ENCODE measurements around the gene CA10.

The CA10 gene

DNA sequence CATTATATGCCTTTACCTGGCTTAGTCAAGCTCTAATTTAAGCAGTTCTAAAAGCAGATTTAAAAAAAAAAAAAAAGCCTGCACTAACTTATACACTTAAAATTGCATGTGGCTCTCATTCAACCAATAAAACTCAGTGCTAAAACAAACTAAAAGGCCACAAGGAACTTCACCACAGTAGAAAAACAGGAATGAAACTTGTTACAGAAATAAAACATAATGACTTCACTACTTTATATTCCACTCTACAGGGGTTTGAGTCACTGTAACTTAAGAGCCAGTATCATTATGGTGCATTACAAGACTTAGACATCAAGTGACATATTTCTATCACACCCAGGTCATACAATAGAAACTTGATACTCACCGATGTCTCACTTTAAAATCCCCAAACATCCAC, 11.1 kb downstream of the CA10 start:
- peak; percentile 48 for DNase-seq (ENCODE audit: low read depth)

DNA sequence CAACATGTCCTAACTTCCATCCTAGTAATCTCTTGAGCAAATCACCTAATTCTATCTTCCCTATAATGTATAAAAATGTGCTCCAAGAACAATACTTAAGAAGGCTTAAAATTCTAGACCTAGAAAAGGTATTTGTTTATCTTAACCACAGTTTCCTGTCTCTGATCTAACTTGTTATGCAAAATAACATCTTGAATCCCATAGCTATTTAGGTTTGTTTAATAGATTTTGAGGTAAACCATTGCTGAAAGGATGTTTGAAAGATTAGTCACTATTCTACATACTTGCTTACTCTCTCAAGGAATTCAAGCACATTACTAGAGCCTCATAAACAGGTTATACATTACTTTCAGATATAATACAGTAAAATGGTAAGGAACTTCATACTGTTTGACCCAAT, 13.0 kb downstream of the CA10 start:
- peak; percentile 94 for DNase-seq (ENCODE audit: low read depth)

DNA sequence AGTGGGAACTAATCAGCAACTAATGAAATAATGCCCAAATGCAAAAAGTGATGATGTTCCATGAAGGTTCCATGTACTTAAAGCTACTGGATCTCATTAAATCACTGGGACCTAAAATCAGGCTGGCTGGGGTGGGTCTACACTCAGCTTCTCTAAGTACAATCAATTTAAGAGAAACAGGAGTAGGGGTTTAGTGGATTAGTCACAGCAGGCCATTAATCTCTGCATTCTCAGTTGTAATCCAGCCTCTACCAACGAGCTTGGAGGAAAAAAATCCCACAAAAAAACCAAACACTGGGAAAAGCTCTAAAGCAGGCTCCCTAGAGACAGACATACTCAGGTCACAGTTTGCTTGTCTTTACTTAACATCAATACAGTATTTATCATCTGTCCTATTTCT, 15.0 kb downstream of the CA10 start:
- no peak for DNase-seq (ENCODE audit: low read depth)

DNA sequence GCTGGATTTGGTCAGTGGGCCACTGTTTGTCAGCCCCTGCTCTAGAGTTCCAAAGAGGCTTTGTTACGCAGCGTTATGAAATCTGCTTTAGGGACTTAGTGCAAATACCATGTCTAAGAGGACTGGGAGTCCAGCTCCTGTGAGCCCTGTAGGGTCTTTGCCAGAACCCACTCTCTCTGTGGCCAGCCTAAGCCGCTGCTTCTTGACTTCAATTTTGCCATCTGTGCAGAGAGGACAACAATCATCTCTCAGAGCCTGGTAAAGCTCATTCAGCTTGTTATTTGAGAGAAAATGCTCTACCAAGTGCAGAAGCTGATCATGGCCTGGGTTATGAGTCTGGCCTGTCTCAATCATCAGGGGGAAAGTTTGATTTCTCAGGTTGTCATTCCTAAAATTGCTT, 17.9 kb downstream of the CA10 start:
- no peak for DNase-seq (ENCODE audit: low read depth)

DNA sequence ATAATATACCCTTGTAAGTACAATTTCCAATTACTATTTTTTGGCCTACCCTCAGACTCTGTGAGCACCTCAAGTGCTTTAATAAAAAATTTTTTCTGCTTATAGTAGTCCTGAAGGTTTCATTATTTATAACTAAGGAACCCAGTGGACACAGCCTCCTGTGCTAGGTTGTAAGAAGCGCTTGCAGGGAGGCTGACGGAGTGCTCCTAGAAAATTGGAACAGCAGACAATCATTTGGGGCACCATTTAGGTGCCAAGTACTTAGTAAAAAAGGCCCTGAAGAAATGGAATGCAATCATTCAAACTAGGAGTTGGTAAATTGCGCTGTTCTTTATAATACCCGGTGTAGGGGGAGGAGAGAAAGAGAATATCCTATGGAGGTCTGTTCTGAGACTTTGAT, 19.8 kb downstream of the CA10 start:
- no peak for DNase-seq (ENCODE audit: low read depth)

DNA sequence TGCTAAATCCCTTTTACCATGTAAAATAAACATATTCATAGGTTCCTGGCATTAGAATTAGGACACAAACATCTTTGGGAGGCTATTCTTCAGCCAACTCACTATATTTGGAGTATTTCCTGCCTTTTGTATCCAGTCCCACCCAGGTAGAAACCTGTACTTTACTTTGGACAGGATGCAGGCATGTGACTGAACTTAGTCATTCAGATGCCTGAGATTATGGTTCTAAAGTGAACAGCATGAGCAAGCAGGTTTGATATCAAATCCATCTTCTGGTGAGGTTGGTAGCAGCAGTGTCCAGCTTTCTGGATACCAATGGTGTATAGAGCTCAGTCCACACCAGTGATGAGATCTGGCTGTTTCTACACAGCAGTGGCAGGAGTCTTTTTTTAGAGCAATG, 20.2 kb downstream of the CA10 start:
- DNase-seq (ENCODE audit: low read depth) = no peak

DNA sequence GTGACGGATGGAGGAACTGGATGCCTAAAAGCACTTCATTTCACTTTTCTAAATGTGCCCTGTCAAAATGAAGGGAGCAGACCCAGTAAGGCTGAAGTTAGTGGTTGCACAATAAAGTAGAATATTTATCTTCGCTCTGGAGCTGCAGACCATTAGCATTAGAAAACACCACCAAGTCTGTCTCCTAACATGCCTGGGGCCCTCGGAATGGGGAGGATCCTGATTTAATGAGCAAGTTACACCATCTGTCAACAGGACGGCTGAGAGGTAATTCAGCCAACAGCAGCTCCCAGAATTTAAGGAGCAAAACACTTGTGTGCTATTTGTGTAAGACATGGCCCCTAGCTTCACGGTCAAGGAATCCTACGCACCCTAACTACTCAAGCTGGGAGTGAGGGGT, 22.3 kb downstream of the CA10 start:
- DNase-seq (ENCODE audit: low read depth) = no peak

DNA sequence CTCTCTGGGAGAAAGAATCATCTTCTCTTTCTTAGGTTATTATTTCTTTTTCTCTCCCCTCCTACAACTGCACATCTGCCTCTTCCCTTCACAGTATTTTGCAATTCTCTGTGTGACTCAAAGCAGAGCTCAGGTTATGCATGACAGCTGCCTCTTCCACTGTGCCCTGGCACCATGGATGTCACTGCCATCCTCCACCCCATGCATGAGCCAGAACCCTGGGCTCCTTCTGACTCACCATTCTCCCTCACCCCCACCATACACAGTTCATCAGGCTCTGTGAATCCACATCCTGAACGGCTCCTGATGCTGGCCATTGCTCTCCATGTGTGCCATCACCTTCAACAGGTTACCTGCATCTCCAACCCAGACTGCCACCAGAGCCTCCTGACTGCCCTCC, 23.9 kb downstream of the CA10 start:
- DNase-seq (ENCODE audit: low read depth) = peak; percentile 30

DNA sequence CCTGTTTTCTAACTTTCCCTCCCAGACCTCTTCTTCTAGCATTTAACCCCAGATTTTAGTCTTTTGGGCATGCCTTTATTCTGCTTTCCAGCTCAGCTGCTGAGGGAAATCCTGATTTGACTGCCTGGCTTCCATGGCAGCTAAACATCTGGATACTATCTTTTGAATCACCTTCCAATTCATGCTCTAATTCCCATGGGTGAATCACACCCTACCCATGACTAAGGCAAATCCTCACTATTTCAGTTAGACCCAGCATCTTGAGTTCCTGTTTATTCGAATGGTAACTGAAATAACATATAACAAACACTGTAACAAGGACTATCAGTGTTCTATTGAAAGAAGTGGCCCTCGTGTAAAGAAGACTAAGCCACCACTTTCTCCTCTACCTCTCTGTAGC, 29.8 kb downstream of the CA10 start:
- peak; percentile 78 for DNase-seq (ENCODE audit: low read depth)

DNA sequence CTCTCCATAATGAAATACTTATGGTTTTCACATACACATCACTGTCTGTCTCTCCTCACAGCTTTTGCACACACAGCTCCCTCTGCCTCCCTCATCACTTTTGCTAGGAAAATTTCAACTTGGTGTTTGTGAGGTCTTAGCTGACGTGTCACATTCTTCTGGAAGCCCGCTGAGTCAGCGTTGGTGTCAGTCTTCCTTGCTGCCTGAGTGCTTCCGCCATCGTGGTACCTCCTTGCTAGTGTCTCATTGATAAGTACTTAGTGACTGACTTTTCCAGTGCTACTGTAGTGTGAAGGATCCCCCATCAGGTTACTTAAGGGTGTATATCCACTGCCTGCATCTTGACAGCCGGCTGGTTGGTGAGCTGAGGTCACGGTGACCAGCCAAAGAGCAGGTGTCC, 33.5 kb downstream of the CA10 start:
- no peak for DNase-seq (ENCODE audit: low read depth)

DNA sequence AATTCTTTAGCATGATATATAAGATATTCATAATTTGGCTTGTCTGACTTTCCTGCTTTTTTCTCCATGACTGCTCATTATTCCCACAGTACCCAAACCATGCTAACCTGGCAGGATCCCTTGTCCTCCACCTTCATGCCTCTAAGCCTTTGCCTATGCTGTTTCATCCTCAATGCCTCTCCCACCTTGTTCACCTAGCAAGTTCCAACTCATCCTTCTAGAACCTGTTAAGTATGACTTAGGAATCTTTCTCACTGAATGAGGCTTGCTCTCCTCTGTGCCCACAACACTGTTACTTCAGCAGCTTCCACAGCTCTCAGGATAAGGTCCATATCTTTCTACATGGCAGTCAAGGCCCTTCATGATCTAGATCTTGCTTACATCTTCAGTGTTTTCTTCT, 34.0 kb downstream of the CA10 start:
- no peak for DNase-seq (ENCODE audit: low read depth)

DNA sequence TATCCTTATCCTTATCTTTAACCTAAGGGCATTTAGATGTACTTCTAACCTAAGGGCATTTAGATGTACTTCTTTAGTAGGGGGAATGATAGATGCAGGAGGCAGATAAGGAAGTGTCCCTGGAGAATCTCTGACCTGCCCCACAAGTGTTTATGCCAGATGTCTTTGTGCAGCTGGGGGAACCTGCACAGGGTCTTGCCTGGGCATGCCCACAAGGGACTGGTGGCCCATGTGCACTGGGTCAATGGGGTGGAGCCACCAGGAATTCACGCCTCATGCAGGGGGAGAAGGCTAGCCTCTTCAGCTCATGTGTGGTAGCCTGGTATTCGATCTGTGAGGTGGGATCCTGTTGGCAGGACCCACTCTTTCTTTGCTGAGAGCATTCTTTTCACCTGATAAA, 38.0 kb downstream of the CA10 start:
- no peak for DNase-seq (ENCODE audit: low read depth)

DNA sequence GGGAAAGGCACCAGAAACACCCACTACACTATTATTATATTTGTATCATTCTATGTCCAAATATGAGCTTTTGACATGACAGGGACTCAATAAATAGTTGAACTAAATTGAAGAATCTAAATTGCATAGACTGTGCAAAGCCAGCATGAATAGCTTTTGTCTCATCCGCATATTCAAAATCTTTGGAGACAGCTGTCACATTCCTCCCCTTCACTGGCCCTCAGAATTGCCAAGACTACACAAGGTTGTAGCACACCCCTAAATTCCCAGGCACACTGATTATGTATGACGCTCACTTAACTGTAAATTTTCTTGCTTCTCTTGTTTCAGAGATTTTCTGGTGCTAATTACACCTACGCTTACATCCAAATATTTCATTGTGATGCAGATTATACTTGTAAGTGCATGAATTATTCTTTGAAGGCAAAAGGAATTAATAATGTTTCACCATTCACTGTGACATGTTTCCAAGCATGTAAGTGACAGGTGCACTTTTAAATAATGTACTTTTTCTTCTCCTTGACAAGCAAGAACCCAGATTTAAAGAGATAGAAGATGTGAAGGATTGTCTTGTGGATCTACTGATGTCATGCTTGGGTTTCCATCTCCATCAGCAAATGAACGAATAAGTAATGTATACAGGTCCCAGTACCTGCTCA, 47.5 kb downstream of the CA10 start:
- no peak for DNase-seq (ENCODE audit: low read depth)

DNA sequence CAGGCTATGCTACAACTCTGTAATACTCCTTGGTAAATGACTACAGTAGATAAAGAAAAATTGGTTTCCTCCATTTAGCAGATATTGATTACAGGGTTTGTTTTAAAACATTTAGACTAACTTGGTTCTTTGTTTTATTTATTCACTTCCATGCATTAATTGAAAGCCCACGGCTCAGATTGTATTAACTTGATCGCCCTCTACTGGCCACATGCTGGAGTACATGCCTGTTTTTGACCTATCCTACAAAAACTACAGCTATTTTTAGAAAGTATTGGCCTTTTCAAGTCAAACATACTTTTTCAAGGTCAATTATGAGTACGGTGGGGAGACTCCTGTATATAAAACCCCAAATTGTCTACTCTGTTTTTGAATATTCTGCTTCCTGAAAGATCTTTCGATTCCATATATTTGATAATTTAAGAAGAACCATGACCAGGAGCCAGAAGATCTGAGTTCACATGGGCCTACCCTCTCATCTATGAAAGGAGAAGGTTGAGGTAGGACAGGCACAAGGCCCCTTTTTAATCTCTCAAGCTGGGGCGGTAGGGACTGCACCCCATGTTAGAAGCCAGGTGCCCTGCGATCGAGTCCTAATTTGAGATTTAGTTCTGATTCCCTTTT, 51.8 kb downstream of the CA10 start:
- peak; percentile 68 for DNase-seq (ENCODE audit: low read depth)

DNA sequence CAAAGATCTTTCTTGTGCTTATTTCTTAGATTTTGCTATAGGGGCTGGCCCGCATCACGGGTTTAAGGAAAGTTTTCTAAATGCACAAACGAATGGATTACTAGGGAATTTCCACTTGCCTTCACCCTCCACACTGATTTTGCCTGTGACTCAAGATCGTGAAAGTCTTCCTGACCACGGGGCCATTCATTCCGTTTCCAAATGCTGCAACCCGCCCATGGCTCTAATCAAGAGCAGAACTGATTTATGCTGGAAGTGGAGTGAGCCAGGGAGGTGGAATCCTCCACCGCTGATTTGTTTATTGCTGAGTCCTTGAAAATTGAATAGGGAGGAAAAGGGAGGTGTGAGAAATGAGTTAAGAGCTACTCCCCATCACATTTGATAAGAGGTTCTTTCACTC, 52.4 kb downstream of the CA10 start:
- peak; percentile 11 for DNase-seq (ENCODE audit: low read depth)

DNA sequence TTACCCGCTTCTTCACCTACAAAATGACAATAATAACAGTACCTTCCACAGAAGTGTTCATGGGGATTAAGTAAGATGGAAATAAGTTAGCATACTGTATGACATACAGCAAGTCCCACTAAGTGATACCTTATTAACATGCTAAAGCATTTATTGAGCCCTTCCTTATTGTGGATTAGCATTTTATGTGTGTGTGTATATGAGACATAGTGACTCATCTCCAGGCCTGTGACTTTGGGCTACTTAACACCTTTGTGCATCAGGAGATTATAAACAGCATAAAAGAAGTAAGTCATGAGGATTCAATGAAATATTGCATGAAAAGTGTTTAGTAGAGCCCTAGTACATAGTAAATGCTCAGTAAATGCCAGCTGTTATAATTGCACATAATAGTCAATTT, 52.9 kb downstream of the CA10 start:
- DNase-seq (ENCODE audit: low read depth) = peak; percentile 37

DNA sequence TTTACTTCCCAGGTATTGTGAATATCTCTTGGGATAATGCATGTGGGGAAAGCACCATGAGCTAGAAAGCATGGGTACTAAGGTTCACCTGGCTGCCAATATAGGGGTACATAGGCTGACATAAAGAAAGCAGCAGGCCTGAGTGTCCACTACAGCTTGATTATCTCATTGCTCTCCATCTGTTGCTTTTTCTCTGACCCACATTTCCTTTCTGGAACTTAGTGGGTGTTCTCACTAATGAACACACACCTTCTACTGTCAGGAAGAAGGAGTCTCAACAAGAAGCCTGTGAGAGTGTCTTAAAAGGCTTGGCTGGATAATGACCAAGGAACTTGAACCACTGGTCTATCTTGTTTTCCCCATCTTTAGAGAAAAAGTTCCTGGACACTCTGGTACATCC, 62.5 kb downstream of the CA10 start:
- no peak for DNase-seq (ENCODE audit: low read depth)

DNA sequence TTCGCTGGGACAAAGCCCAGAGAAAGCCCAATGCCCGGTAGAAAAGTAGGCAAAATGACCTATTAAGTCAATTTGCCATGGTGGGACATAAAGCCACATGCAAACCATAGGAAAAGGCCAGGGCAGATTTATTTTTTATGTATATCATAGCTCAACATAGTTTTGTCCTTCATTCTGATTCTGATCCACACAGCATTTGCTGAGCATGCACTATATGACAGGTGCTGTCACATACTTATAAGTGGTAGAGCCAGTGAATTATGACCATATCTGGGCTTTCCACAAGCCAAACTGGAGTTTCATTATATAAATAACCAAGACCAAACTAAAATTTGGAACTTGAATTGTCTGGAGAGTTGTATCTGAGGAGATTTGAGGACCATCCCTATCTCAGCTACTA, 74.3 kb downstream of the CA10 start:
- no peak for DNase-seq (ENCODE audit: low read depth)

DNA sequence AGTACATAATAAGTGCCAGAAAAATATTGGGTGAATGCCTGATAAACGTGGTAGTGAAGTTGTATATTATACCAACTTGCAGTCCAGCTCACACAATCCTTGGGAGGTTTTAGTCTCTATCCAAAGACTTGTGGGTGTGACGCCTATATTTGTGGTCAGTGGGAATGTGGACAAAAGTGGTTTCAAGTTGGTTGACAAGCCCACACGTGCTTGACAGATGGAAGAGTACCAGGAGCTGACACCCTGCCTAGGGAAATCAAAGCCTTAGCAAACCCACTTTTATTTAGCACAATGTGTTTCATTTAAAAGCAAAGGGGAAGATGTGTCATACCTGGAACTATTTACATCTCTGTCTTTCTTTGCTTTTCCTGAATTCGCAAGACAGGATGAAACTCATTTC, 79.0 kb downstream of the CA10 start:
- no peak for DNase-seq (ENCODE audit: low read depth)

DNA sequence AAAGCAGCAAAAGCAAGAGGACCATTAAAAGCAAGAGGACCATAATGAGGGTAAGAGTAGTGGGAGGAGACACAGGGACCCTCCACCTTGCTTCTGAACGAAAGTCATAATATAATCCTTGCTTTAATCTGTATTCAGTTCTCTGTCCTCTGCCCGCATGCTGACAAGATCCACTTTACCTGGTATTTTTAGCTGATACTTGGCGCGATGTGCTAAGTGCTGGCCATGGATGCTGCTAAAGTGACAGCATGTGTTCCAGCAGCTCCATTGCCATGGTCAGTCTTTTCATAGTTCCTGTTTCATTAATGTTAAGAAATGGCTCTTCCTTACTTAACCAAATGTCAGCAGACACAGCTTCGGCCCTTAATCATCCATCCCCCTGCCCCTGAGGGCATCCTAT, 86.8 kb downstream of the CA10 start:
- DNase-seq (ENCODE audit: low read depth) = no peak

DNA sequence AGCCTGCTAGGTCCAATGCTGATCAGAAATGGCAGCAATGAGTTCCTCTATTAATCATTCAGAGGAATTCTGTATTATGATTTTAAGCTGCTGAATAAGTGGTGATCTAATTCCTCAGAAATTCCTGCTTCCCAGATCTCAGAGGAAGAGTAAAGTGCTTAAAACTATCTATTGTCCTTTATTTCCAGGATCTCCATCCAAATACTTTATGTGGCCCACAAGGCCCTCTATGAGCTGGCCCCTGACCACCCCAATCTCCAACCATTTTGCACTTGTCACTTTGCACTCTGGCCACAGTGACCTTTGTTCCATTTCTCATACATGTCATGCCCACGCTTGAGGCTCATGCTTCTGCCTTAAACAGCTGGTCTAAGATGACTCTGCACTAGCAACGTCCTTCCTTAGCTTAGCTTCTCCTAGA, 93.7 kb downstream of the CA10 start:
- DNase-seq (ENCODE audit: low read depth) = peak; percentile 88

DNA sequence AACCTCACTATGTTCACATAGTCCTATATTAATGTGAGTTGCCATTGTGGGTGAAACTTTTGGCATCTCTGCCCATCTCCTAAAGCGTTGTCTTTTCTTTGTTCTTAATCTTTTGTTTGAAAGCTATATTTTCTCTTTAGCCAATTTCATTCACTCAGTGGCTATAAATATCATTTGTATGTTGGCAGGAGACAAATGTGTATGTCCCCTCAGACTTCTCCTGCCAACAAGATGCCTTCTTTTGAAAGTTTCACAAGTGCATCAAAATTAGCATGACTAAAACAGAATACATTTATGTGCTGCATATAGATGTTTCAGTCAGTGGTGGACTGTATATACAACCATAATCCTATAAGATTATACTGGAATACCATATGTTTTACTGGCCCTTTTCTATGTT, 109.0 kb downstream of the CA10 start:
- no peak for DNase-seq (ENCODE audit: low read depth)

DNA sequence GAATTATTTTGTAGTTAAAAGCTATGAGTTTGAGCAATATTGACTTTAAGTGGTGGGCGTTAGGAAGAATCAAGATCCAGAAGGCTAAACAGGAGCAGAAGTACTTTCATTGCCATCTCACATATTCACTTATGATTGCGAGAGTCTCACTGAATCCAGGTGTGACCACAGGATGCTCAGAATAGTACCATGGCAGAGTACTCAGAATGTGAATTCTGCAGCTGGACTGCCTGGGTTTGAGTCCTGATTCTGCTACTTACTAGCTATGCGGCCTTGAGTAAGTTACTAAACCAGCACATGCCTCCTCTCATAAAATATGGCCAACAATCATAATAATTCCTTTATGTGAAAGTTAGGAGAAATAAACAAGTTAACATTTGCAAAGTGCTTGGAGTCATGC, 109.5 kb downstream of the CA10 start:
- no peak for DNase-seq (ENCODE audit: low read depth)

DNA sequence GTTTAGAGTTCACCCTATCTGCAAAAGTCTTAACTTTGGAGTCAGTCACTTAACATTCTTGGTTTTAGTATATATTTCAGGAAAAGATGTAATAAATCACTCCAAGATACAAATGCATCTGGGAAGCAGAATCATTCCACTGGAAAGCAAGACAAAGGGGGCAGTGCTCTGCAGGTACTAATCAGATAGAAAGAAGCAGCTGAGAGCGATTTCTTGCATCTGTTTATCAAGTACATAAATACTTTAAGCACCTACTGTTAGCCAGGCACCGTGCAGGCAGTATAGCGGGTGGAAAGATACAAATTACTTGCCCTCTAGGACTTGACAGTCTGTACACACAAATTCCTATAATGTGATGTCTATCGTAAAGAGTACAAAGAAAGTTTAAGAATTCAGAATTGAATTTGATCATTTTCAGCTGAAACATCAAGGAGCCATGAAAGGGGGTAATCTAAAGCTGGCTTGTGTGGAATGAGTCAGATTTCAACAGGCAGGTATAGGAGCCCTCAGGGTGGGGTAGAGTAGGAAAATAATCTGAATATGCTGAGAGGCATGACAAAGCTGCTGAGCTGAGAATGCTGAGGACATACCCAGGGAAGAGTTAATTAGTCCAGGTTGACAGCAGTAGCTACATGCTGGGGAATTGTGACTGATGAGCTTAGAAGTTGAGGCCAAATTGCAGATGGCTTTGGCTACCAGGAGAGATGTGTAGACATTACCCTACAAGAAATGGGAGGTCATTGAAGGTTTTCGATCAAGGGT, 110.2 kb downstream of the CA10 start:
- DNase-seq (ENCODE audit: low read depth) = no peak
